GM18858 (cell line): Measurements from ENCODE around the gene DET1.
"Not testable (repeated sequence)": the region's sequence is repeated elsewhere in the genome, so short reads cannot be mapped to it uniquely, and the experiment has no call there.

Source experiments
- ATAC-seq: cut with Tn5 transposase; IDR thresholded peaks from one replicate; pipeline ENCODE4 v1.9.1; 2021; ENCODE audit not compliant: unreplicated experiment

The DET1 gene

DNA sequence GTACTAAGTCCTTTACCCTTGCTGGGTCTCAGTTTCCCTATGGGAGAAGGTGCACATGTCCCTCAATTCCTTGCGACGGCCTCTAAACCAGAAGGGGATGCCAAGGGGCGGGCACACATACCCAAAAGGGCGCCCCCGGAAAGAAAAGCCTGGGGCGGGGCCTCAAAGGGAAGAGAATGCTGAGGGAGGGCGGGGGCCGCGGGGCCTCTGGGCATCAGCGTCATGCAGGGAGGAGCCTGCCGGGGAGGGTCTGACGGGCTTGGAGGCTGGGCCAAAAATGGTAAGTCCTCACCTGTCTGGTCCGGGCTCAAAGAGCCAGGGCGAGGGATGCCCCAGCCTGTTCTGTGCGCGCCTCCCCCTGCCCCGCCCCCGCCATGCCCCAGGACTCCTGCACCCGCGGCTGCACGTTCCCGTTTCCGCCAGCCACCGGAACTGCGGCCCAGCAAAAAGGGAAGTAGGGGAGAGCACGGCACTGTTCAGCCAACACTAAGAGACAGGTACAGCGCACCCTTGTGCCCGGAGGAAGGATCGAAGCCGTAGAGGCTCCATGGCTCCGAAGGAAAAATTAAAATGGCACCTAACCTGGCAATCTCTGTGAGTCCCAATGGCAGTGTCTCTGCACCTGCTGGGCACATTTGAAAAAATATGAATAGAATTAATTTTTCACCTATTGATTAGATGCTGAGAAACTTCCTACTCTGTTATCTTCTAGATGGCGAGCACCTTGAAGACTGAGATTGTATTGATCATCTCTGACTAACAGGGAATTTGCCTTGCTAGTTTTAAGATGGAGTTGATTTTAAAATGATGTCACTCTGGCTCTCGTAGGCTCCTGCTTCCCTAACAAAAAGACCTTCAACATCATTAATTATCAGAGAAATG is at the start of gene DET1:
Gene DET1, minus strand, starts transcription at position 434 of the 882 bp plus-strand sequence. CDS start 14,976 bp downstream, outside the sequence.
- ATAC-seq: peak; percentile 97

DNA sequence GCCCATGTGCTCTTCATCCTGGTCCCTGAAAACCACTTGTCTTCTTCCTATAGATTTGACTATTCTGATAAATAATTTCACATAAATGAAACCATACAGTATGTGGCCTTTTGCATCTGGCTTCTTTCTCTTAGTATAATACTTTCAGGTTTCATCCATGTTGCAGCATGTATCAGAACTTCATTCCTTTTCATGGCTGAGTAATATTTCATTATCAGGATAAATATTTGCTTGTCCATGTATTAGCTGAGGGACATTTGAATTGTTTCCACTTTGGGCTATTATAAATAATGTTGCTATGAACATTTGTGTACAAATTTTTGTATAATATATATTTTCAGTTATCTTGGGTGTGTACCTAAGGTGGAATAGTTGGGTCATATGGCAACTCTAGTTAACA is 44.9 kb upstream of the DET1 start:
- ATAC-seq: no peak

DNA sequence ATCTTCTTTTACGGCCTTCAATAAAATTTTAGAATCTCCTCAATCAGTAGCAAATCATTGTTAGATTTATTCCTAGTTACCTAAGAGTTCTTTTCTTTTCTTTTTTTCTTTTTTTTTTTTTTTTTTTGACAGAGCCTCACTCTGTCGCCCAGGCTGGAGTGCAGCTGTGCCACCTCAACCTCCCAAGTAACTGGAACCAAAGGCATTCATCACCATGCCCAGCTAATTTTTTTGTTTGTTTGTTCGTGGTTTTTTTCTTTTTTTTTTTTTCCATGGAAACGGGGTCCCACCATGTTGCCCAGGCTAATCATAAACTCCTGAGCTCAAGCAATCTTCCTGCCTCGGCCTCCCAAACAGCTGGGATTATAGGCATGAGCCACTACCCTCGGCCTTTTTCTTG is 44.3 kb upstream of the DET1 start:
- ATAC-seq: no peak

DNA sequence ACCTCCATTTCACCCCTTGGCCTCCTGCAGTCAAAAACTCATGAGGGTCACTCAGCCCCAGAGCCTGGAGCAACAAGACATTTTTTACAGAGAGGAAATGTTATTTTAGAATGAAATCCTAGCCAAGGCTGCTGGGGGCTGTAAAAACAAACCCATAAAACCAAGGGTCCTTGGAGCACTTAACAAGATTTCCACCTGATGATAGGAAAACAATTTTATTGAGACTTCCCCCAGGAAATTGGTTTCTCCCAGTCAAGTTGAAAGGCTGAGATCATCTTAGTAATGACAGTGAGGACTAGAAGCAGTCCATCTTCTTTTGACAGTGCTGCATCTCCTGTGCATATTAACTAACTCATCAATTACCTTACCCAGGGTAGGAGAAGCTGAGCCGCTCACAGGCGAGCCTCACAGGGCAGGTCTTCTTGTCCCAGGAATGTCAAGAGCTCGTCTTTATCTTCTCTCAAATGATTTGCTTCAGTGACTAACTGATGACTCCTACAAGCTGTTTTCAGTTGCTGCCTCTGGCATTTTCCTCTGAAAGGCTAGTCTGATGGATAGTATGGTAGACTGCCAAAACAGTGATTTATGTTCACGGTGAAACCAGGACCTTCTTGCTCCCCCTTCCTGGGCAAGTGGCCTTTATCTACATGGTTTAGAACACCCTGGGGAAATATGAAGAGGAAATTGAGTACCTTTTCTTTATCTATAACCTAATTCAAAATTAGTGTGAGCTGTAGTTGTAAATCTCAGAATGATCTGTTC is 40.1 kb upstream of the DET1 start:
- ATAC-seq: no peak

DNA sequence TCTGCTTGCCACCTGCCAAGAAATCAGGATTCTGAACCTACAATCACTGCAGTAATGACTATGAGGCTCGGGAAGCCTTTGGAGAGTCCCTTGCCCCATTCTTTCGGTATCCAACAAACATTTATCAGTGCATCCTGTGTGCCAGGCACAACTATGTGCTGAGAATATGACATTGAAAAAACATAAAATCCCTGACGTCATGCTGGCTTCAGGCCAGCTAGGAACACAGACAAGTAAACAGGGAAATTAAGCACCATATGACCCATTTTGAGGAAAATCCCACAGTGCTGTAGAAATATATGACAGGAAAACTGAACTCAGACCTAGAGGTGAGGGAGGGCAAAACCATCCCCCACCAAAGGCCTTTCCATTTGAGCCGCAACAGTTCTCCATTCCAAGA is 34.1 kb upstream of the DET1 start:
- no peak for ATAC-seq

DNA sequence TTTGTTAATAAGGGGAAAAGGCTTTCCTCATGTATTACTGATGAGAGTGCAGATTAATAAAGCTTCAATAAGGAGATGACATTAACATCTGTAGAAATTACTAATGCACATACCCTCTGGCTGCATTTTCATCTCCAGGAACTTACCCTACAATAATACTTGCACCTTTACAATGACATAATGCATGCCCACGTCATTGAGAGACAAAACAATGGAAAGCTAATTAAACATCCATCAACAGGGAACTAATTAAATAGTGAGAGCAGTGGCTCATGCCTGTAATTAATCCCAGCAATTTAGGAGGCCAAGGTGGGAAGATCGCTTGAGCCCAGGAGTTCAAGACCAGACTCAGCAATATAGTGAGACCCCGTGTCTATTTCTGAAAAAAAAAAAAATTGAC is 32.8 kb upstream of the DET1 start:
- no peak for ATAC-seq

DNA sequence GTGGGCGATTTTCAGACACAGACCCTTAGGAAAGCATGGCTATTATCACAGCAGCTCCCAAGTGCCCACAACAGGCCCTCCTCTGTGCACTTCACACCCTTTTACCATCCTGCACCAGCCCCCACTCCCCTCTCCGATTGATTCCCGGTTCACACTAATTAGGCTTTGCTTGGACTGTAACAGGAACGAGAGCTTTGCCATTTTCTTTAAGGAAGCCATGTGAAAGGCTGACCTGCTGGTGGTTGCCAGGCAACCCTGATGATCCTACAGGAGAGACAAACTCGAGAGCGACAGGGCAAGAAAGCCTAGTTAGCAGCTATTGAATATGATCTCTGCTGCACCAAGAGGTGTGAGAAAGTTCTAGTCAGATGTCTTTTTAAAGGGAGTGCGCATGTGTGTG is 28.2 kb upstream of the DET1 start:
- ATAC-seq: no peak

DNA sequence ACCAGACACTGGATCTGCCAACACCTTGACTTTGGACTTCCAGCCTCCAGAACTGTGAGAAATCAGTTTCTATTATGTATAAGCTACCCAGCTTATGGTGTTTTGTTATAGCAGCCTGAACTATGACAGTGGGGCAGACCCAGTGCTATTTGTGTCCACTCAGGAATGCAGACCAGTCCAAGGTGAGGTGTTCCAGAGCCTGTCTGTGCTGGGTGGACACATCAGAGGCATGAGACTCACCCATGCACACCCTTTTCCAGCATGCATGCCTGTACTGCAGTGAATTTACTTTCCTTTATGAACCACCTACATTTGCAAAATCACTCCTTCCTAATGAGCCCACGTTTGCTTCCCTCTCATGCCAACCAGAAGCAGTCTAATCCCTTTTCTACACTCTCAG is 27.6 kb upstream of the DET1 start:
- no peak for ATAC-seq

DNA sequence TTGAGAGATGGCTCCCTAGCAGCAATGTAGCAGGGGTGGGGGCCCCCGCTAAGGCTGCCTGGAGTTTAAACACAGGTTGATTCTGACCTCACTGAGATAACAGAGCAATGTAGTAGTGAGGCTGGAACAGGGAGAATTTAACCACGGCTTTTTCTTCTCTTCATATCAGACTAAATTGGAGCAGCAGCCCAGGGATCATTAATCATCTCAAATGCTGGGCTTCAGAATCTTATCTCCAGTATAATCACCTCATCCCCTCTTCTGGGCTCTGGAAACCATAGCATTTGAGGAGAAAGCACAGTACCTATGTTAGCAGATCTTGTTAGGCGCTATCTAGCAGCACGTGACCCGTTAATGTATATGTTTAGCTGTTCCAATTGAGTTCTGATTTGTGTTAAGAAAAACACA is 25.4 kb upstream of the DET1 start:
- ATAC-seq: no peak

DNA sequence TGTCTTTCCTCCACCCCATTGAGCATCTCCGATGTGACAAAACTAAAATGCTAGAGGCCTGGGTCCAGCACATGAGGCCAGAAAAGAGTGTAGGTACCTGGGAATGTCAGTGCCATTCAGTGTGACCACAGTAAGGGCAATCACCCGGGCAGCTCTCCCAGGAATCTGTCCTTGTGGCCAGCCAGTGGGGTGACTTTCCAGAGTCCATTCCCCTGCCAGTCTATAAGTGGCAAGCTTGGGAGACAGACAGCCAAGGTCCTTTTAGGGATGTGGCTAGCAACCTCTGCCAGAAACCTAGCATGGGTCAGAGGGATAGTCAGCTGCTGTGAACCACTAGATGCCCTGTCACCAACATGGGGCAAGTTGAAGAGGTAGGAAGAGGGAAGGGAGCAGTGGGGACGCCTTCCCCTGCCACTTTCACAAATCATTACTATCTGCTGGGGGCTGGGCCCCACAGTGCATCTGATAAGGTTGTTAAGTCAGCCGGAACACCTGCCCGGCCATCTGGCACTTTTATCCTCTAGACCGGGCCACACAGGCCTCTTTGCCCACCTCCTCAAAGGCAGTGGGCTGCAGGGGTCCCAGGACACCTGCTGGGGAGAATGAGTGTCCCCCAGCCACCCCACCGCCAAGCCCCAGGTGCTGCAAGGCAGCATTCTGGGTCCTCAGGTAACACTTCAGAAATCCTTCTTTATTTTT is 24.8 kb upstream of the DET1 start:
- no peak for ATAC-seq

DNA sequence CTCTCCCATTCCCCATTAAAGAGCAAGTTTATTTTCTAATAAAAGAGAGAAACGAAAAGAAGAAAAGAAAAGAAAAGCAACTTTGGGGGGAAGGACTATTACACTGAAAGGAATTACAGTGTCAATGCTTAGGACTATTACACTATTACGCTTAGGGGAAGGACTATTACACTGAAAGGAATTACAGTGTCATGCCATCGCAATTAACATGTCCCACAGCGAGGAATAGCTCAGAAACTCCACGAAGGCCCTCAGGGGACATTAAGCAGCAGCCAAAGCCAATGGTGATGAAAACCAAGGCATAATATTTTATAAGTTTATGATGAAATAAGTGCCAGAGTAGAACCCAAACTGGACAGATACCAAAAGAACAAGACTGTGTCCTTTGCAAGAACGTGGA is 22.1 kb upstream of the DET1 start:
- no peak for ATAC-seq

DNA sequence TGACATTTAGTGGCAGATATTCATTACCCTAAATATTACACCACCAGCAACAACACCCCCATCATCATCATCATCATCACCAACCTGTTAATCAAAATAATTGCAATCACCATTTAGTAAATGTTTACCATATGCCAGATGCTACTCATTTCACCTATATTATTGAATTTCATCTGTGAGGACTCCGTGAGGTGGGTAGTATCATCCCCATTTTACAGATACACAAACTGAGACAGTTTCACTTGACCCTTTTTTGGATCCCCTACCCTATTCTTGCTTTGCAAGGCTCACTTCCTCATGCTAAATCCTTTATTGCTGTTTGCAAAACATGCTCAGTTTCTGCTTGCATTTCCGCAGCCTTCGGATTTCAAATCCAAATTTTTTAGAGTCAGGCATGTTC is 18.3 kb upstream of the DET1 start:
- ATAC-seq: no peak

DNA sequence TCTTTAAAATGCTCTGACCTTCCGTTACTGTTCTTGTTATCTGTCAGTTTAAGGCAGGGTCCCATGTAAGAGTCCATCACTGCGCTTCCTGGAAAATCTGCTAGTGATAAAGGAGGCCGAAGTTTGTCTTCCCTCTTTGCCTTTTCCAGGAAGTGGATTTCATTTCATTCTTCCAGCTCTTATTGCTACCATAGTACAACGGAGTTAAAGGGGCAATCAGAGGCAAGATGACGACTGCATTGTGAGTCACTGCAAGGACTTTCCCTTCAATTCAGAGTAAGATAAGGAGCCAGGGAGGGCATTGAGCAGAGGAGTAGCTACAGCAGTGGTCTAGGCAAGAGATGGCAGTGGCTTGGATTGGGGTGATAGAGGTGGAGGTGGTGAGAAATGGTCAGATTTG is 17.2 kb upstream of the DET1 start:
- ATAC-seq: no peak

DNA sequence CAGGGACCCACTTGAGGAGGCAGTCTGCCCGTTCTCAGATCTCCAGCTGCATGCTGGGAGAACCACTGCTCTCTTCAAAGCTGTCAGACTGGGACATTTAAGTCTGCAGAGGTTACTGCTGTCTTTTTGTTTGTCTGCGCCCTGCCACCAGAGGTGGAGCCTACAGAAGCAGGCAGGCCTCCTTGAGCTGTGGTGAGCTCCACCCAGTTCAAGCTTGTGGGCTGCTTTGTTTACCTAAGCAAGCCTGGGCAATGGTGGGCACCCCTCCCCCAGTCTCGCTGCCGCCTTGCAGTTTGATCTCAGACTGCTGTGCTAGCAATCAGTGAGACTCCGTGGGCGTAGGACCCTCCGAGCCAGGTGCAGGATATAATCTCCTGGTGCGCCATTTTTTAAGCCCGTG is 13.1 kb upstream of the DET1 start:
- ATAC-seq: not testable (repeated sequence)

DNA sequence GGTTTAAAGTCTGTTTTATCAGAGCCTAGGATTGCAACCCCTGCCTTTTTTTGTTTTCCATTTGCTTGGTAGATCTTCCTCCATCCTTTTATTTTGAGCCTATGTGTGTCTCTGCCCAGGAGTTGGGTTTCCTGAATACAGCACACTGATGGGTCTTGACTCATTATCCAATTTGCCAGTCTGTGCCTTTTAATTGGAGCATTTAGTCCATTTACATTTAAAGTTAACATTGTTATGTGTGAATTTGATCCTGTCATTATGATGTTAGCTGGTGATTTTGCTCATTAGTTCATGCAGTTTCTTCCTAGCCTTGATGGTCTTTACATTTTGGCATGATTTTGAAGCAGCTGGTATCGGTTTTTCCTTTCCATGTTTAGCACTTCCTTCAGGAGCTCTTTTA is 11.5 kb upstream of the DET1 start:
- not testable (repeated sequence) for ATAC-seq

DNA sequence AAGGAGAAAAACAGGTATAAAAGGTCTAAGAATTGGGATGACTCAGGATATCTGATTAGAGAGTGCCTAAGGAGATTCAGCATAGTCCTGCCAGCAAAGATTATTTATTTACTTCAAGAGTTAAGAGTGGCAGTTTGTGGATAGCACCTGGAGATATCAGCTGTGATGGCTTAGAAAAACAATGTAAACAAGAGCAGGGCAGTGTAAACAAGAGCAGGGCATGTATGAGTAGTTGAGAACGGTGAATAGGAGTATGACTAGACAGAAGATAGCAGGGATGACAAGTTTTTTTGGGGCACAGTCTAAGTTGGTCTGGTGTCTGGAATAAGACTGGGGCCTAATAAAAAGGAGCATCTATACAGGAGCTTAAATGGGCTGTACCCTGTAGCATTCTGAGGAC is 1.5 kb upstream of the DET1 start:
- not testable (repeated sequence) for ATAC-seq

DNA sequence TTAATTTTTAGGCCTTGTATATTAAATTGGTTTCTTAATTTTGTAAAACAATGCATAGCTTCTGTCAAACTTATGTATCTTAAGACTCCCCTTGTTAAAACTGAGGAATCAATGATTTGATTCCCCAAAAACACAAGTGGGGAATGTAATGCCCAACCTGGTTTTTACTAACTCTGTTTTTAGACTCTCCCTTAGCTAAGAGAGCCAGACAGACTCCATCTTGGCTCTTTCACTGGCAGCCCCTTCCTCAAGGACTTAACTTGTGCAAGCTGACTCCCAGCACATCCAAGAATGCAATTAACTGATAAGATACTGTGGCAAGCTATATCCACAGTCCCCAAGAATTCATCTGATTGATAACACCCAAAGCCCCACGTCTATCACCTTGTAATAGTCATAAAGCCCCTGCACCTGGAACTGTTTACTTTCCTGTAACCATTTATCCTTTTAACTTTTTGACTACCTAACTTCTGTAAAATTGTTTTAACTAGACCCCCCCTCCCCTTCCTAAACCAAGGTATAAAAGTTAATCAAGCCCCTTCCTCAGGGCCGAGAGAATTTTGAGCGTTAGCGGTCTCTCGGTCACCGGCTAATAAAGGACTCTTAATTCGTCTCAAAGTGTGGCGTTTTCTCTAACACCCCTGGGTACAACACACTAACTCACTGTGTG is 768 bp downstream of the DET1 start:
- ATAC-seq: not testable (repeated sequence)

DNA sequence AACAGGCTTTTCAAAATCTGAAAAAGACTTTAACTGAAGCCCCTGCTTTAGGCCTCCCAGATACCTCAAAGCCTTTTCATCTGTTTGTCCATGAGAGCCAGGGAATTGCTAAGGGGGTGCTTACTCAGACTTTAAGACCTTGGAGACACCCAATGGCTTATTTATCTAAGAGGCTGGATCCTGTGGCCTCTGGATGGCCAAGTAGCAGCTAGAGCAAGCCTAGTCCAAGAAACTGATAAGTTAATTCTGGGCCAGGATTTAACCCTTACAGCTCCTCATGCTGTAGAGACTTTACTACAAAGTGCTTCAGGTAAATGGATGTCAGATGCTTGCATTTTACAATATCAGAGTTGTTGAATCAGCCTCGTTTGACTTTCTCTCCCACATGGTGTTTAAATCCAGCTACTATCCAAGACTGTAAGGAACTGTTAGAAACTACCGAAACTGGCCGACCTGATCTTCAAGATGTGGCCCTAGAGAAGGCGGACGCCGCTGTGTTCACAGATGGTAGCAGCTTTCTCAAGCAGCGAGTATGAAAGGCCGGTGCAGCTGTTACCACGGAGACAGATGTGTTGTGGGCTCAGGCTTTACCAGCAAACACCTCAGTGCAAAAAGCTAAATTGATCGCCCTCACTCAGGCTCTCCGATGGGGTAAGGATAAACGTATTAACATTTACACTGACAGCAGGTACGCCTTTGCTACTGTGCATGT is 3.3 kb downstream of the DET1 start:
- ATAC-seq: no peak

DNA sequence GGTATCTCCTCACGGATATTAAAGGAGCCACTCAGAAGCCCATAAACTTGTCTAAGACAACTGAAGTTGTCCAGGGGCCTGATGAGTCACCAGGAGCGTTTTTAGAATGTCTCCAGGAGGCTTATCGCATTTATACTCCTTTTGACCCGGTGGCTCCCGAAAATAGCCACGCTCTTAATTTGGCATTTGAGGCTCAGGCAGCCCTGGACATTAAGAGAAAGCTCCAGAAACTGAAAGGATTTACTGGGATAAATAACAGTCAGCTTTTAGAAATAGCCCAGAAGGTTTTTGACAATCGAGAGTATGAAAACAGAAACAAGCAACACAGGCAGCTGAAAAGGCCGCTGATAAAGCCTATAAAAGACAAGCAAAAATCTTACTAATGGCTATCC is 4.1 kb downstream of the DET1 start:
- ATAC-seq: no peak

DNA sequence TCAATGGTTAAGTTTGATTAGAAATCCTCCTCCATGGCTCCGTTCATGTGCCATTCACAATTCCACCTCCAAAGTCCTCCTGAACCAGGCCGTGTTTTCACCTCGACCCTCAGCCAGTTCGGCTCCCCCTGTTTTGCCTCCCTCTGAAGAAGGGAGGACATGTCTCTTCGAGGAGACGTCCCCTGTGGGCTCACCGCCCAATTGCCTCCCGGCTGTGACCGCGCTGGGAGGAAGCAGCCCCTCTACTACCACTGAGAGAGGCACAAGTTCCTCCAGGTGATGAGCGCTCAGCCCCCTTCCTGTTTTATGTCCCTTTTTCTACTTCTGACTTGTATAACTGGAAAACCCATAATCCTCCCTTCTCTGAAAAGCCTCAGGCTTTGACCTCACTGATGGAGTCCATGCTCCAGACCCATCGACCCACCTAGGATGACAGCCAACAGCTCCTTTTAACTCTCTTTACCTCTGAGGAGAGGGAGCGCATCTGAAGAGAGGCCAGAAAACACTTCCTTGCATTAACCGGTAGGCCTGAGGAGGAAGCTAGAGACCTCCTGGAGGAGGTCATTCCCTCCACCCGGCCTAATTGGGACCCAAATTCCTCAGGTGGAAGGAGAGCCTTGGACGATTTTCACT is 4.7 kb downstream of the DET1 start:
- ATAC-seq: no peak
